Right cardiac atrium (tissue), 5 donors: ENCODE data around the gene FCSK. TPM values are rescaled to one million over a fixed set of nuclear protein-coding genes. Genes with fewer than 3 reads are reported as not detected.
"Not testable (repeated sequence)": the region's sequence is repeated elsewhere in the genome, so short reads cannot be mapped to it uniquely, and the experiment has no call there.

Source experiments
- ATAC-seq, 2 donors: fragments of 200-7000 bp; cut with Tn5 transposase; one replicate each; pipeline versions ENCODE4 v1.8.0 to v1.9.1; 2020; ENCODE audit warnings: moderate library complexity in 2 of 2, mild to moderate bottlenecking in 1 of 2
- DNase-seq, 3 donors: peaks; one replicate each; pipeline ENCODE4 v3.0.0-alpha.2; 2020
- H3K27ac ChIP-seq: one replicate; pipeline ENCODE4 v1.5.1; 2013; ENCODE audit warnings: mild to moderate bottlenecking, low read length, control low read depth, moderate library complexity
- H3K27me3 ChIP-seq: one replicate; pipeline ENCODE4 v1.6.1; 2013; ENCODE audit not compliant: control insufficient read depth, insufficient read depth
- H3K4me1 ChIP-seq: one replicate; pipeline ENCODE4 v1.6.1; 2013; ENCODE audit warnings: low read length; ENCODE audit not compliant: control insufficient read depth, insufficient read depth
- H3K4me3 ChIP-seq: one replicate; pipeline ENCODE4 v1.5.1; 2013; ENCODE audit warnings: low read length, control low read depth
- H3K9me3 ChIP-seq: one replicate; pipeline ENCODE4 v1.6.1; 2013; ENCODE audit warnings: low read length; ENCODE audit not compliant: control insufficient read depth
- WGBS: extraction: QIAGEN DNeasy Blood & Tissue Kit; methylation state at CpG from one replicate; pipeline ENCODE4 v1.1.7; 2013; 5-methylcytosine and 5-hydroxymethylcytosine counted together
- intact Hi-C, 4 donors: fragments of 100-400 bp; cut with DNase I; formaldehyde crosslinking; loops; one replicate each; pipeline versions ENCODE4 v1.11.0 to v1.14.0; 2022 to 2023
- polyA plus RNA-seq: library from polyadenylated mRNA; stranded (reverse); fragments of 200-250 nt; gene quantifications from one replicate; pipeline ENCODE4 v1.2.3, GENCODE V29; 2013
- total RNA-seq, 4 donors: library from RNA; stranded (reverse); fragmentation: NEBNext Ultra II Directional; extraction: Animal tissue kit (Norgen Biotek cat#: 25700); gene quantifications; one replicate each; pipeline ENCODE4 v1.2.1, GENCODE V29; 2021
- donor health status: healthy with polysubstance abuse.
- donor health status: DM: no; HTN: yes; CAD: no.
- donor health status: DM: no; HTN: no; CAD: no.
- donor health status: DM: no; HTN: yes; CAD: no; lungs with severe emphysema.
- donor health status: DM: yes; HTN: yes; CAD: no.

The FCSK gene
- total and polyA plus RNA-seq, 5 donors: 8.3 to 12.3 (median 11.3) TPM

DNA sequence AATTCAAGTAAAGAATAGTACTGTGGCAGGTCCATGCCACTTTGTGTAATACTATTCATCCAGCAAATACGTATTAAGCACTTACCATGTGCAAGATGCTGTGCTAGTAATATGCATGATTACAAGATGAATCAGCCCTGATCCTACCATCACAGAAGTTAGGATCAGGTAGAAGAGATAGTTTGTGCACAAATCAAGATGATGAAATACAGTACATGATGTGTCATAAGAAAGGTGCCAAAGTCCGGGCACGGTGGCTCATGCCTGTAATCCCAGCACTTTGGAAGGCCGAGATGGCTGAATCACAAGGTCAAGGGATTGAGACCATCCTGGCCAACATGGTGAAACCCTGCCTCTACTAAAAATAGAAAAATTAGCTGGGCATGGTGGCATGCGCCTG is 58.1 kb downstream of the FCSK start:
- no peaks in the 10 kb centered on the region for H3K27me3 ChIP-seq
- no peak for DNase-seq
- intact Hi-C loops: no loop called here
- H3K9me3 ChIP-seq: no peaks in the 10 kb centered on the region
- H3K4me1 ChIP-seq: no peaks in the 10 kb centered on the region
- WGBS: 92% methylated on average over 5 of the region's 5 CpGs
- H3K27ac ChIP-seq: no peak overlapping the region
- ATAC-seq: no peak
- H3K4me3 ChIP-seq: no peak overlapping the region

DNA sequence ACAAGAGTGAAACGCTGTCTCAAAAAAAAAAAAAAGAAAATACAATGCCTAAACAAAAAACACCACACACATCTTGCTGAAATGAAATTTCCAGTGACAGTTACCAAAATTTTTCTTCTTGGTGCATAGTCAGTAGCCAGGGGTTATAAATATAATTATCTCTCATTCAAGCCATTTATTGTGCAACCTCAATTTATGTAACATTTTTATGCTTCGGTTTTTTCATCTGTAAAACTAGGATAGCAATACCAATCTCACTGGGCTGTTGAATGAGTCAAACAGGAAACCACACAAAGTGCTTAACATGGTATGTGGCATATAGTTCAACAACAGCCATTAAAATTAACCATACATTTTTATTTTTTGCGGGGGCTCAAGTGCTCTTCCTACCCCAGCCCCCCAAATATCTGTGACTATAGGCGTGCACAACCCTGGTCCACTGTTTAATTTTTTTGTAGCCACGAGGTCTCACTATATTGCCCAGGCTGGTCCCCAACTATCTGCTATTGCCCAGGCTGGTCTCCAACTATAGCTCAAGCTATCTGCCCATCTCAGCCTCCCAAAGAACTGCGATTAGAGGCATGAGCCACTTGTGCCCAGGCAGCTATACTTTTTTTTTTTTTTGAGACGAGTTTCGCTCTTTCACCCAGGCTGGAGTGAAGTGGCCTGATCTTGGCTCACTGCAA is 66.4 kb downstream of the FCSK start:
- Histone ChIP-seq H3K9me3 (no peaks in the 10 kb centered on the region), H3K27ac (no peak overlapping the region), H3K4me1 (peaks cover 5% of the 10 kb centered on the region), H3K4me3 (no peak overlapping the region), H3K27me3 (no peaks in the 10 kb centered on the region)
- ATAC-seq (no peak), DNase-seq (no peak)
- intact Hi-C loops: loop anchor here in 2 of 4 donors (10.0 kb wide), 2 partner anchors 134 to 146 kb away; no protein-coding TSS in a partner anchor
- 81% methylated on average over 8 of the region's 8 CpGs for WGBS

DNA sequence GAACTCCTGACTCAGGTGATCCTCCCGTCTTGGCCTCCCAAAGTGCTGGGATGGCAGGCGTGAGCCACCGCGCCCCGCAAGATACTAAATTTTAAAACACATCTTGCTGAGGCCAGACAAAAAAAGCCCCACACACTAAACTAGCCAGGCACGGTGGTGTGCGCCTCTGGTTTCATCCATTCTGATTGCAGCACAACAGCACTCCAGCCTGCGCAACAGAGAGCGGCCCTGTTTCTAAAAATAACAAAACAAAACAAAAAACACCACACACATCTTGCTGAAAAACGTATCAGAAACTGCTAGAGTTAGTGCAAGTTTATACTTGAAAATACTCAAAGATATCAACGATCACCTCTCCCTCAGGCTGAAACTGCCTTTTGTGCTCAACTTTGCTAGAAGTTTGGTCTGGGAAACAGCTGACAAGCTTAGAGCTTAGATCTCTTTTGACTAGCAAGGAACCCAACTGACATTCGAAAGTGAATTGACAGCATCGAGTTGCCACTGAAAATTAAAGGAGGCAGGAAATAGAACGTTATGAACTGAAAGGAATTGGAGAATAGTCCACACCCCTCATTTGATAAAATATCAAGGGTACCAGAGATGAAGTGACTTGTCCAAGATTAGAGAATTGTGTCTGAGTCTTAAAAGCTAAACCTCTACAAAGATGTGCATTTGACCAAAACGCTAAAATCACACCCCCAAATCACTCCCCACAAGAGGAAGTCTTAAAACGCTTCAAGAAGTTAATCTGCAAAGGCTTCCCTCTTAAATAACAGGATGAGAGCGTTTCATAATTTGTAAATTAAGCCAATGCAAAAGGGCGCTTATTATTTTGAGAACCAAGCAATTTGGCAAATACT is 68.1 kb downstream of the FCSK start:
- no peaks in the 10 kb centered on the region for H3K27me3 ChIP-seq
- H3K27ac ChIP-seq: no peak overlapping the region
- no peaks in the 10 kb centered on the region for H3K9me3 ChIP-seq
- no peak for ATAC-seq
- H3K4me1 ChIP-seq: peaks cover 5% of the 10 kb centered on the region
- 49% methylated on average over 18 of the region's 18 CpGs for WGBS
- H3K4me3 ChIP-seq: peak overlapping the region; percentile 95
- DNase-seq: peak in 1 of 3 donors; percentile 30
- intact Hi-C loops: loop anchor here in 2 of 4 donors (10.0 kb wide), 2 partner anchors 132 to 148 kb away; no protein-coding TSS in a partner anchor

DNA sequence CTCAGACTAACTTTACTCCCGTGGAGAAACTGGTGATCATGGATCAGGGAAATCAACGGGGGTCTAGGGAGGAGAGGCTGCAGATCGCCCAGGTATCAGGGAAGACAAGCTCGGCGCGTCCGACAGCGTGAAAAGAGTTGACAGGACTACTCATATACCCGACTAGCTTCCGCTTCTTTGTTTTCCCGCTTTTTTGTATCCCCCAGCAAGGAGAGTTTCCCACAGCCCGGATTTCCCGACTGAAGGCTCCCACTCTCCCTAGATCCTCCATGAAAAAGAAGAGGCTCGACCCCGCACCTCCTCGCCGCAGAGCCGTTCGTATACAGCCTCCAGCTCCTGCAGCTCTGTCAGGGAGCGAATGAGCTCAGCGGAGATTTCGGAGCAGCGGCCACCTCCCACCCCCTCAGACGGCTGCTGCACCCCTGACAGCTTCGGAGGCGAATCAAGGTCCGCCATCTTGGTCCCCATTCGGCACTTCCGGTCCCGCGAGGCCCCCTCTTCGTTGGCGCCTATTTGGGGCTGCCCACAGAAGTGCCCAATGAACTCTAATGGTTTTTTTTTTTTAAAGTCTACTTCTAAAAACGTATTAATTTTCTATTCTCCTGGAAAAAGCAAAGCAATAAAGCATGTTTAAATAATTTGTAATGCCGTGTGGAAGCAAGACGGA is 68.8 kb downstream of the FCSK start, which contains the start of gene COG4:
COG4 (minus strand) TSS at position 479 of the 667 bp plus-strand sequence; CDS start at position 468, 11 bp downstream.
- WGBS: under 1% methylated on average over 36 of the region's 36 CpGs

DNA sequence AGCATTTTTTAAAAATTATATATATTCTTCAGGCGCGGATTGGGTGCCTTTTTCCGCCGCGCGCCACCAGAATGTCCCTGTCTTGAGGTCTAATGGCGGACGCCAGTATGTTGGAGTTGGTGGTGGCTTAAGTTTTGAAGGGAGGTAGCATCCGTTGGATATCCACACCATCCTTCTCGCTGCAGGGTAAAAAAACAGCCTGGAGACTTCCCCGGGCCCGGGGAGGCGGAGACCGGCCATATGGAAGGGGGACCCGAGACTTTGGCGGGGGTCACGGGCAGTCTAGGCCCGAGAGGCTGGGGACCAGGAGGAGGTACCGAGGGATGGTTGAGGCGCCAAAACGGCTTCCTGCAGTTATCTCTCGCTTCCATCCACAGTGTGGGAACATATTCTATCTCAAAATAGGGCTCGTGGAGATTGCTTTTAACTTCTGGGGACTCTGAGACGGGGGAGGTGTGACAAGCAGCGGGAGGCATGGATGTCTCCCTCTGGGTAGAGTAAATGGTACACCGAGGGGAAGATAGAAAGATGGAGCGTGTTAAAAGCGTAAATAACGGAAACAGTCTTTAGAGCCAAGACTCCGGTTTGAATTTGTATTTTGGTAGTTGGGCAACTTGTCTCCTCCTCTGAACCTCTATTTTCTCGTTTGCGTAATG is 69.5 kb downstream of the FCSK start, which contains the start of gene SF3B3:
SF3B3 (plus strand) TSS at position 74 of the 656 bp plus-strand sequence. CDS start 2,841 bp downstream, outside the sequence.
- peak within 1 kb of the TSS; percentile 85 for H3K27ac ChIP-seq
- H3K9me3 ChIP-seq: no peaks in the 10 kb centered on the region
- H3K4me3 ChIP-seq: peak within 1 kb of the TSS; percentile 95
- peak in 1 of 3 donors; percentile 78 for DNase-seq
- H3K27me3 ChIP-seq: no peaks in the 10 kb centered on the region
- under 1% methylated on average over 32 of the region's 32 CpGs for WGBS
- peak; percentile 88 to 90 for ATAC-seq
- intact Hi-C loops: loop anchor here in 2 of 4 donors (10.0 kb wide), 2 partner anchors 131 to 149 kb away; no protein-coding TSS in a partner anchor
- peaks cover 5% of the 10 kb centered on the region for H3K4me1 ChIP-seq

More for the DNA sequence above, 68.8 kb downstream of the FCSK start, which contains the start of gene COG4:
- Histone ChIP-seq H3K27ac (peak within 1 kb of the TSS; percentile 85), H3K27me3 (no peaks in the 10 kb centered on the region), H3K4me1 (peaks cover 5% of the 10 kb centered on the region), H3K9me3 (no peaks in the 10 kb centered on the region), H3K4me3 (peak within 1 kb of the TSS; percentile 95)
- DNase-seq: peak; percentile 88 to 95 (median 94)
- peak; percentile 91 to 94 for ATAC-seq
- intact Hi-C loops: loop anchor here in 2 of 4 donors (10.0 kb wide), 2 partner anchors 132 to 148 kb away; no protein-coding TSS in a partner anchor

DNA sequence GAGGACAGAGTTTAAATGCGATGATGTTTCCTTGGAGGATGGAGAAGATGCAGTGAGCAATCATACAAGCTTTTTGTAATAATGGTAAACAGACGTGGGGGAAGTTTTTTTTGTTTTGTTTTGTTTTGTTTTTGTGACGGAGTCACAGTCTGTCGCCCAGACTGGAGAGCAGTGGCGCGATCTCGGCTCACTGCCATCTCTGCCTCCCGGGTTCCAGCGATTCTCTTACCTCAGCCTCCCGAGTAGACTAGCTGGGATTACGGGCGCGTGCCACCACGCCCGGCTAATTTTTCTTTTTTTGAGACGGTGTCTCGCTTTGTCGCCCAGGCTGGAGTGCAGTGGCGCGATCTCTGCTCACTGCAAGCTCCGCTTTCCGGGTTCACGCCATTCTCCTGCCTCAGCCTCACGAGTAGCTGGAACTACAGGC is 70.0 kb downstream of the FCSK start:
- H3K4me1 ChIP-seq, H3K27me3 ChIP-seq, H3K9me3 ChIP-seq: not testable (repeated sequence)
- DNase-seq: peak; percentile 33 to 69 (median 62)
- peak in 1 of 2 donors; percentile 34 for ATAC-seq
- intact Hi-C loops: loop anchor here in 2 of 4 donors (10.0 kb wide), 2 partner anchors 130 to 150 kb away; no protein-coding TSS in a partner anchor
- Histone ChIP-seq H3K4me3 (peak overlapping the region; percentile 95), H3K27ac (peak overlapping the region; percentile 34)
- WGBS: under 1% methylated on average over 24 of the region's 24 CpGs

DNA sequence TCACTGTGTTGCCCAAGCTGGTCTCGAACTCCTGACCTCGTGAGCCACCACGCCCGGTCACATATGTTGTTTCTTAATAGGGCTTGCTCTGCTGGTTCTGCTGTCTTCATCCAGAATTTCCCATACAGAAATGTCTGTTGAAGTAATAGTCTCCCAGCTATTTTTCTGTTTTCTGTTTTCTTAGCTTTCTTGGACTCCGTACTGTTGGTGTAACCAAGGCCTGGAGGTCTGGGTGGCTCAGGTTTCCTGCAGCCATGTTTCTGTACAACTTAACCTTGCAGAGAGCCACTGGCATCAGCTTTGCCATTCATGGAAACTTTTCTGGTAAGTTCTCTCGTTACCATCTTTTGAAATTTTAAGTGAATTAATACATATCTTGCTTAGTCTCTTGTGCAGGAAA is 72.0 kb downstream of the FCSK start:
- Histone ChIP-seq H3K9me3 (no peaks in the 10 kb centered on the region), H3K27me3 (no peaks in the 10 kb centered on the region), H3K4me1 (peaks cover 5% of the 10 kb centered on the region), H3K4me3 (no peak overlapping the region), H3K27ac (no peak overlapping the region)
- ATAC-seq: no peak
- intact Hi-C loops: loop anchor here in 2 of 4 donors (10.0 kb wide), 2 partner anchors 128 to 152 kb away; no protein-coding TSS in a partner anchor
- DNase-seq: no peak
- 77% methylated on average over 6 of the region's 6 CpGs for WGBS

DNA sequence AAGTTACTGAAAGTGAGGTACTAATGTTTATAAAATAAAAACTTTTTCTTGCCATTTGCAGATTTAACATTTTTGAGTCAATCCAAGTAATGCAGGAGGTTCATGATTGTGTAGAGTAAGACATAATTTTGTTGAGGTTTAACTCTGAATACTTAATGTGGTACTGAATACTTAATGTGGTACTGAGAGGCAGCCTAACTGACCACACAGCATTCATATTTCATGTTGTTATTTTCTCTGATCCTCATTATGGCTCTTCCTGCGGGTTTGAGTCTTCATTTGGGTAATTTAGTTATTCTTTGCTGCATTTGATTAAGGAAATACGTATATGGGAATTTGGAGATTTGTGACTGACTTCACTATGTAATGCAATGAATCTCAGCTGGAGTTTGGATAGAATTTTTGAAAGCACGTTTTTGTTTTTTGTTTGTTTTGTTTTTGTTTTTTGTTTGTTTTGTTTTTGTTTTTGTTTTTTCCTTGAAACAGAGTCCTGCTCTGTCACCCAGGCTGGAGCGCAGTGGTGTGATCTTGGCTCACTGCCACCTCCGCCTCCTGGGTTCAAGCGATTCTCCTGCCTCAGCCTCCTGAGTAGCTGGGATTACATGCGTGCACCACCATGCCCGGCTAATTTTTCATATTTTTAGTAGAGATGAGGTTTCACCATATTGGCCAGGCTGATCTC is 73.1 kb downstream of the FCSK start:
- ATAC-seq (no peak), DNase-seq (no peak)
- Histone ChIP-seq H3K27me3 (no peaks in the 10 kb centered on the region), H3K4me3 (no peak overlapping the region), H3K27ac (no peak overlapping the region), H3K4me1 (peaks cover 4% of the 10 kb centered on the region), H3K9me3 (no peaks in the 10 kb centered on the region)
- WGBS: 72% methylated on average over 8 of the region's 8 CpGs
- intact Hi-C loops: loop anchor here in 2 of 4 donors (10.0 kb wide), 2 partner anchors 127 to 153 kb away; no protein-coding TSS in a partner anchor

DNA sequence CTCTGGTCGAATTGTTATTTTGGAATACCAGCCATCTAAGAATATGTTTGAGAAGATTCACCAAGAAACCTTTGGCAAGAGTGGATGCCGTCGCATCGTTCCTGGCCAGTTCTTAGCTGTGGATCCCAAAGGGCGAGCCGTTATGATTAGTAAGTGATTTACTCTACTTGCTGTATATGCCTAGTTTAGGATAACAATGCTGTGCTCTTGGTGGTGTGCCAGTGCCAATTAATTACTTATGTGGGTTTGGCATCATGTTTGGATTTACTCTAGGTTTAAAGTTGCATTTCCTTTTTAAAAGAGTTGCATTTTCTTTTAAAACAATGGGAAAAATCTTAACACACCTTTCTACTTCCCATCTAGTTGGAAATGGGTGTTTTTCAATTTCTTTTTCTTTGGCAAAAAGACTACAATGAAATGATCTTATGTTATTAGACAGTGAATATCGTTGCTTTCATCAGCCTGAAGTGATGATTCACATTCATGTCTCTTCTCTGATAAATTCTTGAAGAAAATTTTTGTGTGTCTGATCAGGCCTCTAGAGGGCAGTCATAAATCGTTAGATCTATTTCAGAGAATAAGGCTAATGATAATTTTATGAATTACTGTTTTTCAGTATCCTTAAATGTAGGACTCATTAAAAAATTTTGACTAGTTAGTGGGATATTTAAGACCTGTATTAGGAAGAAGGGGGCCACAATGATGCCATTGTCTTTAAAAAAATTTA is 74.8 kb downstream of the FCSK start:
- Histone ChIP-seq H3K27me3 (no peaks in the 10 kb centered on the region), H3K9me3 (no peaks in the 10 kb centered on the region), H3K4me3 (no peak overlapping the region), H3K4me1 (peaks cover 2% of the 10 kb centered on the region), H3K27ac (no peak overlapping the region)
- no peak for DNase-seq
- intact Hi-C loops: loop anchor here in 2 of 4 donors (10.0 kb wide), 2 partner anchors 126 to 154 kb away; no protein-coding TSS in a partner anchor
- no peak for ATAC-seq
- WGBS: 62% methylated on average over 8 of the region's 8 CpGs
